AG10803 (cell line): ENCODE measurements around the gene RNF213.

Experiments
- DNase-seq: peaks from one replicate; pipeline ENCODE4 v3.0.0; 2010; ENCODE audit warnings: low read depth
- H3K4me3 ChIP-seq: 2 replicates; pipeline ENCODE4 v1.5.1; 2011; ENCODE audit warnings: mild to moderate bottlenecking, low read length, control low read depth
- TF ChIP-seq, protein P1 (sequence below): conservative IDR thresholded peaks from 2 replicates; pipeline ENCODE4 v1.5.1; 2011; ENCODE audit warnings: mild to moderate bottlenecking, low read length, control low read depth, inconsistent platforms

Gene RNF213

DNA sequence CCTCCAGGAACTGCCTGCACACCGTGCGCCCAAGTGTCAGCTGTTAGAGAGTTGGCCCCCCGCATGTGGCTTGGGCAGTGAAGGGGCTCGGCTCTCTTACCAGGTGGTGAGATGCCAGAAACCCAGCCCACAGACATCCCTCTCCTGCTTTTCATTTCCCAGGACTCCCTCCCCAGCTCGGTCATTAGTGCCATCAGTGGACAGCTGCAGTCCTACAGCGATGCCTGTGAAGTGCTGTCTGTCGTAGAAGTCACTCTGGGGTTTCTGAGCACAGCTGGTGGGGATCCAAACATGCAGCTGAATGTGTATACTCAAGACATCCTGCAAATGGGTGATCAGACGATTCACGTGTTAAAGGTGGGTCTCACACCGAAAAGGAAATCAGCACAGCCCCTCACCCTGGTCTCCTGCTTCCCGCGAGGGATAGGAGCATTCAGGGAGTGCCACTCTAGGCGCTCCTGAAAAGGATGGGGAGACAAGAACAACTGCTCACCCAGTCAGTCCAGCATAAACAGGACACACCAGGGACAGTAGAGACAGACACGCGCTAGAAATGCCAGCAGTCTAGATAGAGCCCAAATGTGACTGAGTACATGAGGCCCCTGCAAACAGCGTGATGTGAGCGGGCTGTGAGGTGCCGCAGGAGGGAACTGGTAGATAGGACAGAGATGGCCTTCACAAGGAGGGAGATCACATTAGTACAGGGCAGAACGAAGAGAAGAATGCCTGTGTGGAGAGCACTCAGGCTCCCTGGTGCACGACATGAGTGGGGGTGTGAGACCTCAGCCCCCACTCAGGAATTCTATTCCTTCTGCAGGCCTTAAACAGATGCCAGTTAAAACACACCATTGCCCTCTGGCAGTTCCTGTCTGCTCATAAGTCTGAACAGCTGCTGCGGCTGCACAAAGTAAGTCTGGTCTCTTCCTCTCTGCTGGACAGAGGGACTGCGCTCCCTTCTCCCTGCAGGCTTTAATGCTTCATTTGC is 128.7 kb downstream of the RNF213 start:
- DNase-seq, result no peak
- TF ChIP-seq, protein P1, sequence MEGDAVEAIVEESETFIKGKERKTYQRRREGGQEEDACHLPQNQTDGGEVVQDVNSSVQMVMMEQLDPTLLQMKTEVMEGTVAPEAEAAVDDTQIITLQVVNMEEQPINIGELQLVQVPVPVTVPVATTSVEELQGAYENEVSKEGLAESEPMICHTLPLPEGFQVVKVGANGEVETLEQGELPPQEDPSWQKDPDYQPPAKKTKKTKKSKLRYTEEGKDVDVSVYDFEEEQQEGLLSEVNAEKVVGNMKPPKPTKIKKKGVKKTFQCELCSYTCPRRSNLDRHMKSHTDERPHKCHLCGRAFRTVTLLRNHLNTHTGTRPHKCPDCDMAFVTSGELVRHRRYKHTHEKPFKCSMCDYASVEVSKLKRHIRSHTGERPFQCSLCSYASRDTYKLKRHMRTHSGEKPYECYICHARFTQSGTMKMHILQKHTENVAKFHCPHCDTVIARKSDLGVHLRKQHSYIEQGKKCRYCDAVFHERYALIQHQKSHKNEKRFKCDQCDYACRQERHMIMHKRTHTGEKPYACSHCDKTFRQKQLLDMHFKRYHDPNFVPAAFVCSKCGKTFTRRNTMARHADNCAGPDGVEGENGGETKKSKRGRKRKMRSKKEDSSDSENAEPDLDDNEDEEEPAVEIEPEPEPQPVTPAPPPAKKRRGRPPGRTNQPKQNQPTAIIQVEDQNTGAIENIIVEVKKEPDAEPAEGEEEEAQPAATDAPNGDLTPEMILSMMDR, result no peak
- no peak overlapping the region for H3K4me3 ChIP-seq

DNA sequence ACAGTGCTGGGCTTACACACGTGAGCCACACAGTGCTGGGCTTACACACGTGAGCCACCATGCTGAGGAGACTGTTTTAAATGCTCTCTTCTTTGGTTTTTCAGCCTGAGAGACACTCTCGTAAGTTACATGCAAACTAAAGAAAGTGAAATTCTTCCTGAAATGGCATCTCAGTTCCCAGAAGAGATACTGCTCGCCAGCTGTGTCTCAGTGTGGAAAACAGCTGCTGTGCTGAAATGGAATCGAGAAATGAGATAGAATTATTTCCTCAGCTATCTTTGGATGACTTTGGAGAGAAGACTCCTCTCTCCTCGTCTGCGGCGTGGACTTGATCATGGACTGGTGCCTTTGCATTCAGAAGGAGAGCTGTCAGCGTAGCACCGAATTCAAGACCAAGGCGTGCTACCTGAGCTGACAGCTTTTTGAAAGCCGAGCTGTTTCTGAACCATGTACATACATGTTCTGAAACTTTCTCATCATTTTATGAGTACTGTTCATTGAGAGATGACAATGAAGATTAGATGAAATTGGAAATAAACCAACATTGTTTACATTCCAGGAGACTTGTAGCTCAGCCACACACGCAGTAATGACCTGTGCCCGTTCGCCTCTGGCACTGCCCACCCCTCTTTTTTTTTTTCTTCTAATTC is 132.7 kb downstream of the RNF213 start:
- TF ChIP-seq, protein P1, result no peak
- H3K4me3 ChIP-seq, result no peak overlapping the region
- peak; percentile 23 for DNase-seq

DNA sequence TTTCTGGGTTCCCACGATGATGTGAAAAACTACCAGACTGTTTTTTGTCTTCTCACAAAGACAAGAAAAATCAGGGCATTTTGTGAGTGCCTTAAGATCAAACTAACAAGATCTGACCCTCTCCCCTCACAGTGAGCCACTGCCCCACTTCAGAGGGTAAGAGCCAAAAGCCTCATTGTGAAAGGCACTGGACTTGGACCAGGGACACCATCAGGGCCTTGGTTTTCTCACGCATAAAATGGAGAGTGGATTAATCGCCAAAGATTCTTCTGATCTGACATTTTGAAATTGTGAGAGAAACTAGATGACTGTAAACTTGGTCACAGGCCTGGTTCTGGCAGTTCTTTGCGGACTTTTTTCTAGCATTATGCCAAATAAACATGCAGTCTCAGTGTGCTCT is 133.3 kb downstream of the RNF213 start:
- peak; percentile 21 for DNase-seq
- TF ChIP-seq, protein P1, result no peak
- H3K4me3 ChIP-seq, result no peak overlapping the region

DNA sequence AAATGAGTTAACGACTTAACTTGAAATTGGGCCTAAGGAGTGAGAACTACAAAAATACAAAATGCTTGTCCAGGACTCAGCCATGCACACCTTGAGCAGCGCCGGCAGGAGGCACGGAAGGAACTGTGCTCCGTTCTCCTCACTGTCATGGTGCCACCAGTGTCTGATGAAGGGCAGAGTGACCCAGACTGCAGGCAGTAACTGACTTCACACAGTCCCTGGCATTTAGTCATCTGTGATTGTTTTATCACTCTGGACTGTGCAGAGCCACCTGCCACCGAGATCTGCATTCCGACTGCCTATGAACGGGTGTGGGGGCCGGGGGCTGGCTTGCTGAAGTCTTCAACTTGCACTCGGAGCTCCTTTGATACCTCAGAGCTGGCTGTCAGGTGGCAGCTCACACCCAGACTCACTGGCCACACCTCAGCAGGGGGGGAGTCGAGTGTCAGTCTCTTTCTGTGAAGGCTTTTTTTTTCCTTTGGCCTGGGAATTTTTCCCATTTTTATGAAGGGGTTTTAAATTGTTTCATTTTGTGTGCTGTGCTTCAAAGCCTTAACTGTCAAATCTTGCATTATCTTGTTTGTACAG is 134.1 kb downstream of the RNF213 start:
- no peak for DNase-seq
- TF ChIP-seq, protein P1, result no peak

DNA sequence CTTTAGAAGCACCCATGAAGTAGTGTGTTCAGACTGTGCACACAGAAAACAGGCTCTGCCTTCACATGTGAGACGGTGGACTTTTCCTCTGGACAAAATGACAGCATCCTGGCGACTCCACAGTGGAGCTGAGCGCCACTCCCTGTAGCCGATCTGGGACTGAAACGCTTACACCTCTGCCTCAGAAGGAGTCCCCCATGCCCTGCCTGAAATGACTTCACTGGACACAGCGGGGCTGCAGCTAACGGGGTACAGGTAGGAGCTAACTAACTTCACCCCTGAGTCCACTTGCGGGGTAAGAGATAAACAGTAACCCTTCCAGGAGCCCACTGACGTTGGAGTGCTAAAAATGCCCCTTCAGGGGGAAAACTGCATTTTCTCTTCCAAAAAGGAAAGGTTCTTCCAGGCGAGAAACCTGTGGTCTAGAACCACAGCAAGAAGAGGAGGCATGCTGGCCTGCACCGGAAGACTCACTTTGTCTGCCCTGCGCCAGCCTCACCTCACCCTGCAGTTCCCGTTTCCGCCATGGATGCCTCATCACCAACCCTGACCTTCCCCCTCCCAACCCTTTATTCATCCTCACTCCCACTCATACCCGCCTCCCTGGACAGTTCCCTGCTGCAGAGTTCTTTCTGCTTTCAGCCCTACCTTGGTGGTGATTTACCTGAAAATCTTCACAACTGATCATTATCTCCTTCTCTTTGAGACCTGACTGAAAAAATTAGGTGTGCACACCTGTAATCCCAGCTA is 134.9 kb downstream of the RNF213 start:
- no peak for DNase-seq
- H3K4me3 ChIP-seq, result no peak overlapping the region
- TF ChIP-seq, protein P1, result no peak

More for the DNA sequence above, 134.1 kb downstream of the RNF213 start:
- no peak overlapping the region for H3K4me3 ChIP-seq

DNA sequence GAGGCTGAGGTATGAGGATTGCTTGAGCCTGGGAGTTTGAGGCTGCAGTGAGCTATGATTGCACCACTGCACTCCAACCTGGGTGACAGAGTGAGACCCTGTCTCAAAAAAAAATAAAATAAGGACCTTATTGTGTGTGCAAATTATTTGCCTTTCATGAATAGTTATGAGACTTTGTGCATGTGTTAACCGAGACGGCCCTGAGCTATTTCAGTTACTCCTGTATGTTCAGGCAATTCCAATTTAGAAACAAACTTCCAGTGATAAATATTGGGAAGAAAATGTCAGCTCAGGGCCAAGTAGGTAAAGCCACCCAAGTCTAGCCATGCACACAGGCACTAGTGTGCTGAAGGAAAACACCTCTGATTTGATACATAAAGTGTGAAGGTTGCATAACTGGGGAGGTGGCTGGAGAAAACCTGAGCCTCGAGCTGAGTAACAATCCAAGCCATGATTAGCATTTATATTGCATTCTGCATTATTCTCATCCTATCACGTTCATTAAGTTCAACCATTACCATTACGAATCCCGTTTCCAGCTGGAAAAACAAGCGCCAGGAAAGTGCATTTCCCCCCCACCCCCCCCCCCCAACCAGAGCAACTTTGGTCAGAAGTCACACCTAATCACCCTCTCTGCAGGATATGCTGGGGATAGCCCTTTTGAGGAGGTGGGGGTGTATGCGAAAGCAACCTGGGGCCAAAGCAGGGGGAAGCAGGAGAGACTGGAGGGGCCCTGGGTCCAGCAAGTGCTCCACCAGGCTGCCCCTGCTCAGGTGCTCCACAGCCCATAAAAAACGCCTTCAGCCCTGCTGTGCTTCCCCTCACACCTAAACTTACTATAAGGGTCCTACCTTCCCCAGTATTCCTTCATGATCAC is 135.7 kb downstream of the RNF213 start:
- TF ChIP-seq, protein P1, result no peak
- no peak overlapping the region for H3K4me3 ChIP-seq
- no peak for DNase-seq
